ENCODE data around the gene ADGRL4.
"Not testable (repeated sequence)": the region's sequence is repeated elsewhere in the genome, so short reads cannot be mapped to it uniquely, and the experiment has no call there.

Gene ADGRL4

DNA sequence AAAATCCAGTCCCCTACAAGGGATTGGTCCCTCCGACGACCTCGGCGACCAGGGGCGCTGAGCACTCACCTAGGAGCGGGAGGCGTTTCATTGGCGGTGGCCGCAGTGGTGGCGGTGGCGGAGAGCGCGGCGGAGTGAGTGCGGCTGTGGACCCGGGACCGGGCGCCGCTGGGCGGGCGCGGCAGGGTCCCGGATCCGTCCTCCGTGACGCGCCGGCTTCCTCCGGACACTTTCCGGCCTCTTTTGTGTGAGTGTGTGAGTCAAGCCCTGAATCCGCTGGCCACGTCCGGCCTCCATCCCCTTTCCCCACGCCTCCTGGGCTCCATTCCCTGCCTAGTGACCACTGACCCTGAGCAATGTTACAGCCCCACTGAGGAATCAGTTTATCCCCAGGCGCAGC is at the start of gene ADGRL4:
TSS of gene ADGRL4 (minus strand) at position 167 of the 400 bp plus-strand sequence. CDS start at position 91, 76 bp downstream.
- DNase-seq: no peak

DNA sequence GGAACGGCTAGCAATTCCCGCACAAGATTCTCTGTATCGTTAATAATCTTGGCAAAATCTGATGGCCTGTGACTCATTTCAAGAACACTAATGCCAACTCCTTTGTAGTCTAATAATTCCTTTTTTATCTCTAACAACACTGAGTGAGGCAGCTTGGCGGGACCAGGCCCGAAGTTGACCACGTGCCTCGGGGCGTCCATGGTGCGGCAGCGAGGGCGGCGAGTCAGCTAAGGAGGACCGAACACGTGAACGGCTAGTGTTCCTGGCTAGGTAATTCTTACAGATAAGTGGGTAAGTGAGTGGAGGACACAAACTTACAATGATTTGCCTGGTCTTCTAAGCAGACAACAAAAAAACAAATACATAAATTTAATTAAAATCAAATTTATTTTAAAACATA is 49.3 kb upstream of the ADGRL4 start:
- DNase-seq: no peak

DNA sequence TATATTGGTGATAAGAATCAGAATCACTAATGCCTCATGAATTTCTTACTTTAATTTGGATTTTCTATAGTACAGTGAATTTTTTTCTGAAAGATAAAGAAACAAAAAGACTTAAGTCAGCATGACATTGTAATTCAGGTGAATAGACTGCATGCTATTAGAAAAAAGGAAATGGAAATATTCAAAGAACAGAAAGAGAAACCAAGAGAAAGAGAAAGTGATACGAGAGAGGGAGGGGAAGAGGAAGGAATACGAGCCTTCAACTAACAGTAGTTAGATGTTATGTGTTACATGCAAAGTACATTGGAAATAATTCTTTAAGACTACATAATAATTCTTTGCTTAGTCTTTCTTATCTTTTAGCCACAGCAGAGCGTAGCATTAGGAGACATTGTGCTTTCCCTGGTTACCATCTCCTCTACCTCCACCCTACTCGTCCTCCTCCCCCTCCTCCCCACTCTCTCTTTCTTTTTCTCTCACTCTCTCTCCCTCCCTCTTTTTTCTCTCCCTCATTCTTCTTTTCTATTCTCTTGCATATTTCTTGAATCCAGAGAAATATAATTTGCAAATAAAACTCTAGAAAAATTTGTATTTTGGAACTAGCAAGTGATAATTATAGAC is 46.4 kb upstream of the ADGRL4 start:
- DNase-seq: no peak

DNA sequence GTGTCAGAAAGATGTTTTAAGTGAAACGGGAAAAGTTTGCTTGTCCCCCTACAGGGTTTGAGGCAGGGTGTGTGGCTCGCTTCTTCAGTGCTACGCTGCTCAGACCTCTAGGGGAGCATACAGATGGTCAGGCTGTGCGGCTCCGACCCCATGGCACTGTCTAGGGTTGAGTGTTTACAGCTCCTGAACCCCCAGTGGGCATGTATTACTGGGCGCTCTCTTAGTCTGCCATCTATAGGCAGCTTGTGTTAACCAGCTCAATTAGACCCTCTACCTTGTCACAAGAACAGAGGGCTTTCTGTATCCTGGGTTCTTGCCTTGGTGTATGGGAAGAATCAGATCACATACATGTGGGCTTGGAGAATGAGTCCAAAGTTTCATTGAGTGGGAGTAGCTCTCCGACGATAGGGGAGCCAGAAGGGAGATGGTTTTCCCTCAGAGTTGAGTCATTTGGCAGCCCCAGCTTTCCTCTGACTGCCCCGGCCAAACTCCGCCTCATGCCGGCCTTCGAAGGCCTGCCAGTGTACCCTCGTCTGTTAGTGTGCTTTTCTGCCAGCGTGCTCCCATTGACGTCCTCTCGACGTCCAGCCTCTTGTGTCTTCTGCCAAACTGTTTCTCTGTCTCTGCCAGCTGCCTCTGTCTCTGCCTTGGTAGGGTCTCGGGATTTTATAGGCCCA is 38.6 kb upstream of the ADGRL4 start:
- DNase-seq: no peak

DNA sequence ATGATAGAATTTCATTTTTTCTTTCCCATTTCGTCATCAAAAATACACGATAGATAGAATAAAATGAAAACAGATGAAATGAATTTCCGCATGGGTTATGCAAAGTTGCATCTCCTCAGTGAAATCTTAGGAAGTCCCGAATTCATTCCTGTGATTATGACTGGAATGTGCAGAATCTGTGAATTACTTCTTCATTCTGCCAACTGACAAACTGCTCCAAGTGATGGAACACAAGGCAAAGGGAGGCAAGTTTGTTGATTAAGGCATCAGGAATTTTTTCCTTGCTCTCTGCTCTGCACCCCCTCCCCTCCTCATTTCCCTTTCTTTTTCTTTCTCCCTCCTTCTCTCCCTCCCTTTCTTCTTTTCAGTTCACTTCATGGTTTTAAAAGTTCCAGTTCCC is 37.0 kb upstream of the ADGRL4 start:
- no peak for DNase-seq

DNA sequence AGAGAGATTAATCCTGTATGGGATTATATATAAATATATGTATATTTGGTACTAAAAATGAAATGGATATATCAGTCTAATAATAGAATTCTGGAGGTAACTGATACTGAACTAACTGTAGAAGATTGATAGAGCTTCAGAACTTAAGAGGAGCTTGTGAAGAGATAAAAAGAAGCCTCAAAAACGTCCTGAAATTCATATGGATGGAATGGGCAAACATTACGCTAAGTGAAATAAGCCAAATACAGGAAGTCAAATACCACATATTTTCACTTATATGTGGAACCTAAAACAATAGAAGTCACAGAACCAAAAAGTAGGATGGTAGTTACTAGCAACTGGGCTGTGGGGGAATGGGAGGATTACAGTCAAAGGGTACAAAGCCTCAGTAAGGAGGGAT is 36.0 kb upstream of the ADGRL4 start:
- DNase-seq: no peak

DNA sequence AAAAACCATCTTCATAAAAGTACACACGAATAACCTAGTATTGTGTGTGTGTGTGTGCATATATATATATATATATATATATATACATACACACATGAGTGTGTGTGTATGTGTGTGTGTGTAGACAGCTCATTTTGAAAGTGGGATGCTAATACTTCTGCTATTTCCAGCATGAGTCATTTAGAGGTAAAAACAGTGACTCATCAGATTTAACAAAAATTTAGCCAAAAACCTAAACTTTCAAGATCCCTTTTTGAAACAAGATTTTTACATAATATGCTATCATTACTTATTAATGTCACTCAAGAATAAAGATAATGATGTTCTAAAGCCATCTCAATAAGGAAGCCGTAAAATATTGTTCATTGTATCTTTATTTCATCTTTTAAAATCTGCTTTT is 35.6 kb upstream of the ADGRL4 start:
- DNase-seq: peak; percentile 4

DNA sequence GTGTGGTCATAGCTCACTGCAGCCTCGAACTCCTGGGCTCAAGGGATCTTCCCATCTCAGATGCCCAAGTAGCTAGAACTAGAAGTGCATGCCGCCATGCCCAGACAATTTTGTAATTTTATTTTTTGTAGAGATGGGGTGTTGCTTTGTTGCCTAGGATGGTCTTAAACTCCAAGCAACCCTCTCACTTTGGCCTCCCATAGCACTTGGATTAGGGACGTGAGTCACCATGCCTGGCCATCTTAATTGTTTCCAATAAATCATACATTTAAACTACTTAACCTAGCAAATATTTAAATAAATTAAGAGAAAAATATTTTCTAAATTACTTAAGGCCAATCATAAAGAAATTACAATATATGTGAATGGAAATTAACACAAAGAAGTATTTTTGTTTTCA is 35.1 kb upstream of the ADGRL4 start:
- DNase-seq: no peak

DNA sequence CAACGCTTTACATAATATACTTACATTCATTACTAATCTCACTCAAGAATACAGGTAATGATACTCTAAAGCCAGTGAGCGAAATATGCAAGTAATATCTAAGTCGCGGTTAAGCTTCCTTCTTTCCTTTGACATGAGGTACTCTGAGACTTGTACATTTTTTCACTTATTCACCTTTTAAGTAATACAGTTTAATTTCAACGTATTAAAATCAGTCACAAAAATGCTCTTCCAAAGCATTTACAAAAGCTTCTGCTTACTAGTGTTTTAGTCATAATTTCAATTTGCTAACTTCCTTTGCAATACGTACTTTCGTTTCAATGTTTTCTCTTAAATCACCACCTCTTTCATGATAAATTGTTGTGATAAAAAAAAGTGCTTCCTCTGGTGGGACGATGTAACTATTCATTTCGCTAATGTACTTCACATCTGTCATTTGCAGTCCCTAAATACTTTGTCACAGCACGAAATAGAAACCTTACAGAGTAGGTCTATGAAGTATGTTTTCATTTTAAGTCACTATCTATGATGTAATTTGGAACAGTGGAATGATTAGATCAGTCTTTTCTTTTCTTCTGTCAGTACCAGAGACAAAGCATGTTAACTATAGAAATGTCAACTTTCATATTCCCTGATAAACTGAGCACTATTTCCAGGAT is 34.0 kb upstream of the ADGRL4 start:
- no peak for DNase-seq

DNA sequence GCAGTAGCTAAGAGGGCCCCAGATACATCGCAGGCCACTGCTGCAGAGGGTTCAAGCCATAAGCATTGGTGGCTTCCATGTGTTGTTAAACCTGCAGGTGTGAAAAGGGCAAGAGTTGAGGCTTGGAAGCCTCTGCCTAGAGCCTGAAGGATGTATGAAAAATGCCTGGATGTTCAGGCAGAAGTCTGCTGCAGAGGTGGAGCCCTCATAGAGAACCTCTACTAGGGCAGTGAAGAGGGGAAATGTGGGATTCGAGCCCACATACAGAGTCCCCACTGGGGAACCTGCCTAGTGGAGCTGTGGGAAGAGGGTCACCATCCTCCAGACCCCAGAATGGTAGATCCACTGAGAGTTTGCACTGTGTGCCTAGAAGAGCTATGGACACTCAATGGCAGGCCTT is 30.6 kb upstream of the ADGRL4 start:
- DNase-seq: no peak

DNA sequence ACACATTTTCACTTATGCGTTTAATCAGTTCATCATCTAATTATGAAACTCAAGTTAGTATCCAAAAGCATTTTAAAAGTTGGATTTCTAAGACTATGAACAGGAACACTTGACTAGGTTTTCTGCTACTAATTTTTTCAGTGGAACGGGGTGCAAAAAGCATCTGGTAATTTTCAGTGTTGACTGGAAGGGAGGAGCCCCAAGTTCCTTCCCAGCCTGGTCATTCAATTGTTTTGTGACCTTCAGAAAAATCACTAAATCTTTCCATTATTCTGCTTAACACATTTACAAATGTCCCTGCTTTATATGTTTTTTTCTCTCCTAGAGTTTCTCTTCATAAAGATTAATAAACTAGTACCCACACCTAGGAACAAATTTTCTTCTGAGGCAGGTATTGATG is 6.0 kb upstream of the ADGRL4 start:
- DNase-seq: no peak

DNA sequence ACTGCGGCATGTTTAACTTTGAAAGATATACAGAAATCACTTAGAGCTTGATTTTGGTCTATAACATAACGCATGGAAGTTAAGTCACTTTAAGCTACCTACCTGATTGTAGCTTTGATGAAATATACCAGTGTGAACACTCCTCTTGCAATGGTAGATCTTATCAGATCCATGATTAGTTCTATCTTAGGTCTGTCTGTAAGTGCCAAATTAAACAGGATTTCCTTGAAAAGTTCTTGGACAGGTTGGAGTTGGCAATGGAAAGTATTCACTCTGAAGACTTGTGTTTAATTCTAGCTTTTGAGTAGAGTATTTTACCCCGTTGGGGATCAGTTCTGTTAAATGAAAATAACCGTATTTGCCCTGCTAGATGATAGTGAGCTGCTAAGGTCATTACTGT is 4.1 kb upstream of the ADGRL4 start:
- no peak for DNase-seq

DNA sequence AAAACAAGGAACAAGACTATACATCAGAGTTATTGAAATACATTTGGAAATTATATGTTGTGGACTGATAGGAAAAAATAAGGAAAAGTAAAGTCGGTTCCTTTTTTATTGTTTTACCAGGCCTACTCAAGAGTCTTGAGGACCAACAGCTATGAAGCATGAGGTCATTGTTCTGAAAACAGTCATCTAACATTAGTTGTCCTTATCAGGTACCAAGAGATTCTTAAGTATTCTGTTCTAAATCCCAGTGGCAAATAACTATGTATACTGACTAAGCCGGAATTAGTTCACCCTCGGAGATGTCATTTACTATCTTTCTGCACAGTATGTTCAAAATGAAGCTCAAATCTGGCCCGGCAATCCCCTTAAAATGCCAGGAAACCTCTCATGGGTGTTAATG is 585 bp downstream of the ADGRL4 start:
- DNase-seq: no peak

DNA sequence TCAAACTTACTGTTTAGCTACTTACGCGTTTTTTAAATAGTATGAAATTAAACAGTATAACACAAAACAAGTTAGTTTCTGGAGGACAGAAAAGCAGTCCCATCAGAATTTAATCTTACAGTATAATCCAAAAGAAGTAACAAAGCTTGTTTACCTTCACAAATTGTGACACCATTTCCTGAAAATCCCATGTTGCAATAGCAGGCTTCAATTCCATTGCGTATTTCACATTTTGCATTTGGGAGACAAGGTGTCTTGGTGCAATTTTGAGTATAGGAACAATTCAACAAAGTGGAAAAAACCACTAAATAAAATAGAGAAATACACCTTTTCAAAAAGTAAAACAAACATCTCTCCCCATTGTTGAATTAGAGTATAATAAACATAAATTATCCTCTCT is 1.6 kb downstream of the ADGRL4 start:
- no peak for DNase-seq

DNA sequence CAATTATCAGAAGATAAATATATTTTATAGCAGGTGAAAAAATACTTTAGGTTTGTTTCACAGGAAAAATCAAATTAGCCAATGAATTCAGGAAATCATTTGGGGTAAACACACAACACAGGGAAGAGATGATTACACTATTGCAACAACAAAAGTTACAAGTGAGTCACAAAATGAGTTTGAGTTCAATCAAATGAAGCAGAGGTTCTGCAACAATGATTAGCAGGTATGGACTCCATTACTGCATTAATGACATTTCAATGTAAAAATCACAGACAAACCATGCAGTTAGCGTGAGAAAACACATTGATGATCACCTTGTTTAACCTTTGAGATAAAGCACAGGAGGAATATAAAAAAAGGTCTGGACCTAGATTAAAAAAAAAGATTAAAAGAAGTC is 9.7 kb downstream of the ADGRL4 start:
- DNase-seq: peak; percentile 26

DNA sequence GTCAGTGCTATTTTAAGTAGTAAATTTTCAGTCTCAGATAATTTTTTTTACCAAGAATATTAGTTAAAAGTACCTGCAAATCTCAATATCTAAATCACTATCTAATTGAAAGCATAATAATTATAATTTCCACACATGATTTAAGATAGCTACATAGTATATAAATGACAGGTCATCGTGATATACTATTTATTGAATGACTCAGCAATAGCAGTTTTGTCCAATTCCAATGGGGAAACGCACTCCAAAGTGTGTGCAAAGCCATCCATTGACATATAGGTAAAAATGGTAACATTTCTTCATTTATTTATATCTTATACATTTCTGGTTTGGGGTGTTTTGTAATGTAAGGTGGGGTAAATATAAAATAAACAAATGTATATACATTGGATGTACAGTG is 19.5 kb downstream of the ADGRL4 start:
- no peak for DNase-seq

DNA sequence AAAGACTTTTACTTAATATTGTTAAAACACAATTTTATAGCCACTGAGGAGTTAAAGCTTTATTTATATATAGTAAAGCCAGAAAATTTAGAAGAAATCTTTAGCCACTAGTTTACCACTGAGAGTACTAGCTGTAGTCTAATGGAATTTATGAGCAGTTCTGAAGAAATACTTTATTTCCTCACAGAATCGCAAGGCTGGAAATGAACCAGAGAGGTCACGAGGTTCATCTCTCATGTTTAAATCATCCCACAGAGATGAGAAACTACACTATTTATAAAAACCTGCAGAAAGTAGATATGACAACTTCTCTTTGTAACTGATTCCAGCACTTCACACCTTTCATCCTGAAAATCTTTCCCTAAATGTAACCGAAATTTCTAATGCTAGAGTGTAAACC is 26.0 kb downstream of the ADGRL4 start:
- DNase-seq: no peak

DNA sequence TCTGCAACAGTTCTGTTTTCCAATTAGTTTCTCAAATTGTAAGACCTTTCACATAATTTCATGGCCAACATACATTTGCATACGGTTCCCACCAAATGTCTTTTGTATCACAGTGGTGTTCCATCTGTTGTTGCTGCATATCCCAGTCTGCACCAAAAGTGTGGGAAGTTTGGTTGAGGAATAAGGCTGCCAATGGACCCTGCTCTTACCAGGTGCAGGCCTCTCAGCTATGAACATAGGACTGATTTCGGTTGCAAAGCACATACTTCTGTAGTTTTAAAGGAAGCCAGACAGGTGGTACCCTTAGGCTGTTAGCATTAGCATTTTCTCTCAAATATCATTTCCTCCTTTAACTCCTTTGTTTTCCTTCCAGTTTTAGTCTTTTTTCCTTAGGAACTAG is 33.8 kb downstream of the ADGRL4 start:
- DNase-seq: no peak

DNA sequence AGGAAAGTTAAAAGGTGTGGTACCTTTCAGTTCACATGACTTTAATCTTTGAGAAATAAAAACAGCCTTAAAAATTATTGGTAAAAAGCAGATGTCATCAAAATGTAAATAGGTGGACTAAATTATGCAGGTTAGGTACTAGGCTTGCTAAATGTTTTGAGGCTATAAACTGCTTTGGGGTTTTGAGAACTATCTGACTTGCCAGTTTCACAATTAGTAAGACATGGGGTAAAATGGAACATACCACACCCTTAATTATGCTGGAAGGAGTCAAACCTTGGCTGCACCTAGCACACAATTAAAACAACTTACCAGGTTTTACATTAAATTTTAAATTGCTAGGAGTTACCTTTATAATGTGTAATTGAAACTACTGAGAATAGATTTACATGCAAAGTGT is 39.4 kb downstream of the ADGRL4 start:
- not testable (repeated sequence) for DNase-seq

DNA sequence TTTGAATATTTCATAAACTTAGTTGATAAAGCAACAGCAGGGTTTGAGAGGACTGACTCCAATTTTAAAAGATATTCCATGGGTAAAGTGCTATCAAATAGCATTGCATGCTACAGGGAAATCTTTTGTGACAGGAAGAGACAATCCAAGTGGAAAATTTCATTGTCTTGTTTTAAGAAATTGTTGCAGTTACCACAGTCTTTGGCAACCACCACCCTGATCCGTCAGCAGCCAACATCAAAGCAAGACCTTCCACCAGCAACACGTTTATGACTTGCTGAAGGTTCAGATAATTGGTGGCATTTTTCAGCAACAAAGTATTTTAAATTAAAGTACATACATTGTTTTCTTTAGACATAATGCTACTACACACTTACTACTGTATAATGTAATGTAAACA is 47.8 kb downstream of the ADGRL4 start:
- no peak for DNase-seq

DNA sequence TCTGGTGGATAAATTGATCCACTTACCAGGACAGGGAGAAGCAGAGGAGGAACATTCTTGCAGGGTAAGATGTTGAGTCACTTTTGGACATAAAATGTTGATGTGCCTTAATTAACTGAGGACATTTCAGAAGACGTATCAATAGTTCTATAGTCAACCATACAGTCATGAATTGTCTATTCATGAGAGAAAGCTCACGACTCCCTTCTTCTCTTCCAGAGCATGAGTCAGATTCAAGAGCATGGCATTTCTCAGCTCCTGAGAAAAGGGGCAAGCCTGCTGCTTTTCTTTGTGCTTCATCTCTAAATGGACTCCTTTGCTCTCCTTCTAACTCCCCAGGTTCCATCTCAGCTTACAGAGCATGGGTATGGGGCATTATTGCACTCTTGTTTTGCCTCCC is 55.7 kb downstream of the ADGRL4 start:
- no peak for DNase-seq

DNA sequence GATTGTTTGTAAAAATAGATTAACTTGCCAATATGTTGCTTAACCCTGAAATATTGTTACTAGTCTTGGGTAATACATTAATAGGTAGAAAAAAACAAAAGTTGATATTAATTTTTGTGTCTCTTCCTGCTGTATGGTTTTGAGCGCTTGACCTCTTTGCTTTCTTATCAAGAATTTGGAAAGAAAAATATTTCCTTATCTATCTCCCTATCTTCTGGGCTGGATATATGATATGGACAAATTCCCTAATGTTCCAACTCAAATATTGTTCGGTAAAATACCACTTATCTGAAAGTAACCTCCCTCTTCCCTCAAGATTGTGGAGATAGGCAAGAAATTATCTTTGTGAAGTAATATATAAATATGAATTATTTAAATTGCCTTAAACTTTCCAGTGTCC is 57.3 kb downstream of the ADGRL4 start:
- DNase-seq: no peak

DNA sequence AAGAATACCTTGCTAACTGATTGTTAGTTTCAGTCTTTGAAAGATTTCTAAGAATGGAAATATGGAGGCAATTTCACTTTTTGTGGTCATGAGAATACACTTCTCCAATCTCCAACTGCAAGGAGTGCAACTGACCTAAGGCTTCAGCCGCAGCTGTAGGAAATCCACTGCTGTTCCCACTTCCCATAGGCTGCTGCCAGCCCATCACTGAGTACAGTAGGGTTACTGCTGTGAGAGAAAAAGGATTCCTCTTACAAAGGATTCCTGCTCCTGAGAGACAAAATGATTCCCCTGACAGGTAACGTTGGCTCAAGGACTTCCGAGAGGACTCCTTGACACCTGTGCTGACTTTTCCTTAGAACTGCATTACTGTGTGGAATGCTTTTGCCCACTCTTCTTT is 87.4 kb downstream of the ADGRL4 start:
- no peak for DNase-seq

DNA sequence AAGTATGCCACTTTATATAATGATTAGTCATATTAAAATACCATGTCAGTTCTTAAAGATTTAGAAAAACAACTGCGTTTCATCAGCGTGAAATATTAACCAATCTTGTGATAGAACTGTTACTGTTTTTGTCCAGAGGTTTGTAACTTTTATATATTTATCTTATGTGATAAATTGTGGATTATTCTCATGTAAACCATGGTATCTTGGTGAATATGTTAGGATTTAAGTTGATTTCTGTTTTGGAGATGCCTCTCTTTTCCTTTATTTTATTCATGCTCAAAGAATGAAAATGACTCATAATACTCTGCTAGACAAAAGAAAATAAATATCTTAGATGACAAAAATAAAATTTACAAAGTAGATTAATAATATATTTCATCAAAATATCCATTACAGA is 88.4 kb downstream of the ADGRL4 start:
- DNase-seq: no peak

DNA sequence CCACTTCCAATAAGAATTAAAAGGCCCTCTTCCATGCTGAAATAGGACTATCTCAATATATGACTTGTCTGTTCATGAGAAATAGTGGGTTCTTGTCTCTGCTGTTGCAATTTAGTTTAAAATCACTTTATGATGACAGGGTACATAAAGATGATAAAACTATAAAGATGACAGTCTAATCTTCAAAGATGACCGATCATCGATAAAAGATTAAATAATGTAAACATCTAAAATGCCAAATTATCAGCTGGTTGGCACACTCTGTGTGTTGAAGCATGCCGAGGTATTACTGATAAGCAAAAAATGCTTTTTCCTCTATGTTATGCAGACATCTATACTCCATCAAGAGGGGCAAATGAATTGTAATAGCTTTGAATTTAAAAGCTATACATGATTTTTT is 89.5 kb downstream of the ADGRL4 start:
- DNase-seq: no peak

Data from kidney glomerular epithelial cell (primary cell).